Measurements from ENCODE around the gene GTF3C1. TPM values are rescaled to one million over a fixed set of nuclear protein-coding genes. Genes with fewer than 3 reads are reported as not detected.

The GTF3C1 gene
- total RNA-seq, 1 donor from 2014 or later: 62.2 TPM

DNA sequence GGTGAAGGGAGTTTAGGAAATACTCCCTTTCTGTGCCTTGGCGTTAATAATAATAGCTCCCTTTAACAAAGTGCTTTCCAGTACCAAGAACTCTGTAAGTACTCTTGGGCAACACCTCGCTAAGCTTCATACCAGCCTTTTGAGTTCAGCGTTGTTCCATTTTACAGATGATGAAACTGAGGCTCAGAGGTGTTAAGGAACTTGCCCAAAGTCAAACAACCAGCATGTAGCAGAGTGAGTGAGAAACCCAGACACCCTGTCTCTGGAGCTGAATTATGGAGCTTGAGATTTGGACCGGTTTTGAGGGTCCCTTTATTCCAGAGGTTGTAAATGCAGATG is 838 bp upstream of the GTF3C1 start:
- peak overlapping the region; percentile 91 for H3K27ac Mint-ChIP-seq
- H3K36me3 Mint-ChIP-seq (ENCODE audit: low read depth): peaks cover 11% of the 10 kb centered on the region
- DNase-seq (ENCODE audit: low spot score): no peak
- intact Hi-C loops (cut with micrococcal nuclease): loop anchor here (5.0 kb wide), 1 partner anchor 348 kb away; the partner anchor contains the start of gene KDM8
- peak overlapping the region; percentile 97 for H3K4me3 Mint-ChIP-seq (ENCODE audit: low read depth)
- no peaks in the 10 kb centered on the region for H3K9me3 Mint-ChIP-seq
- peaks cover 27% of the 10 kb centered on the region for H3K4me1 Mint-ChIP-seq (ENCODE audit: low read depth)
- no peaks in the 10 kb centered on the region for H3K27me3 Mint-ChIP-seq (ENCODE audit: low read depth)

DNA sequence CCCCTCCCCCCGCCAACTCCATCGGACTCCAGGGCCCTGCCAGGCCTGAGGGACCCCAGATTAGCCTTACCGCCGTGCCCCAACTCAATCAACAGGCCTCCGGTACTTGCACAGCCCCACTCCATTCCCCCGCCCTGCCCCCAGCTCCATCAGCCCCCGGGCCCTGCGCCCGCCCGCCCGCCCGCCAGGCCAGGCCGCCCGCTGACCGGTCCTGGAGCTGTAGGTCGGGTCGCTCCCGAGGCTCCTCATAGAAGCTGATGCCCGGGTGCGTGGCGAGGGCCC is 308 bp downstream of the GTF3C1 start:
- no peaks in the 10 kb centered on the region for H3K9me3 Mint-ChIP-seq
- H3K4me1 Mint-ChIP-seq (ENCODE audit: low read depth): peaks cover 27% of the 10 kb centered on the region
- DNase-seq (ENCODE audit: low spot score): no peak
- H3K4me3 Mint-ChIP-seq (ENCODE audit: low read depth): peak overlapping the region; percentile 97
- H3K27me3 Mint-ChIP-seq (ENCODE audit: low read depth): no peaks in the 10 kb centered on the region
- peak overlapping the region; percentile 91 for H3K27ac Mint-ChIP-seq
- intact Hi-C loops (cut with micrococcal nuclease): no loop called here
- peaks cover 19% of the 10 kb centered on the region for H3K36me3 Mint-ChIP-seq (ENCODE audit: low read depth)

DNA sequence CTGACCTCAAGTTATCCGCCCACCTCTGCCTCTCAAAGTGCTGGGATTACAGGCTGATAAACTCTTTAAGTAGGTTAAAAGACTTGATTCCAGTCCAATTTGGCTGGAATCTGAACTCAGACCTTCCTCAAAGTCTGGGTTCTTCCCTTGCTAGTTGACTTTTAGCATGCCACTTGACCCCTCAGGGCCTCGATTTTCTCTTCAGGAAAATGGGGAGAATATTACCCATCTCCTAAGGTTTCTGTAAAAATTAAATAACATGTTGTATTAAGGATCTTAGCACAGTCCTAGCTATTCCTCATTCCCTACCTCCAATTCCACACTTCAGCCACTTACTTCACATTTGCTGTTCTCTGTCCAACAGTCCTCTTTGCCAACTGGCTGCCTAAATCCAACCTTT is 1.9 kb downstream of the GTF3C1 start:
- no peaks in the 10 kb centered on the region for H3K9me3 Mint-ChIP-seq
- peaks cover 31% of the 10 kb centered on the region for H3K36me3 Mint-ChIP-seq (ENCODE audit: low read depth)
- no peak for DNase-seq (ENCODE audit: low spot score)
- intact Hi-C loops (cut with micrococcal nuclease): no loop called here
- no peaks in the 10 kb centered on the region for H3K27me3 Mint-ChIP-seq (ENCODE audit: low read depth)
- no peak overlapping the region for H3K4me3 Mint-ChIP-seq (ENCODE audit: low read depth)
- H3K27ac Mint-ChIP-seq: no peak overlapping the region
- H3K4me1 Mint-ChIP-seq (ENCODE audit: low read depth): peaks cover 27% of the 10 kb centered on the region

DNA sequence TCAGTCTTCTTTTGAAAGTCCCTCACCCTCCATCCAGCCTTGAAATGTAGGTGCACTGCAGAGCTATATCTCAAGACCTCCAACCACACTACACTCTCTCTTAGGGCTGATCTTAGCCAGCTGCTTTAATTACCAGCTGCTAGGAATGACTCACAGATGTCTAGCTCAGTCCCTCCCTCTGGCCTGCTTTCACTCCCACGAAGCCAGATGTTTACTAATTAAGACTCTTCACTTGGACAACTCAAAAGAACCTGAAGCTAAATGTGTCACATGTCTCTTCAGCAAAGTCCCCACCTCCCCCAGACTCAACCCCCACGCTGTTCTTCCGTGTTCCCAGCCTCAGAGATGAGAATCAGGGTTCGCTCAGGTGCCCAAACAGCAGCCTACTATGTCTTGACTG is 2.6 kb downstream of the GTF3C1 start:
- H3K36me3 Mint-ChIP-seq (ENCODE audit: low read depth): peaks cover 35% of the 10 kb centered on the region
- no peaks in the 10 kb centered on the region for H3K27me3 Mint-ChIP-seq (ENCODE audit: low read depth)
- H3K9me3 Mint-ChIP-seq: no peaks in the 10 kb centered on the region
- no peak for DNase-seq (ENCODE audit: low spot score)
- intact Hi-C loops (cut with micrococcal nuclease): no loop called here
- no peak overlapping the region for H3K4me3 Mint-ChIP-seq (ENCODE audit: low read depth)
- H3K4me1 Mint-ChIP-seq (ENCODE audit: low read depth): peaks cover 27% of the 10 kb centered on the region
- H3K27ac Mint-ChIP-seq: peak overlapping the region; percentile 5

DNA sequence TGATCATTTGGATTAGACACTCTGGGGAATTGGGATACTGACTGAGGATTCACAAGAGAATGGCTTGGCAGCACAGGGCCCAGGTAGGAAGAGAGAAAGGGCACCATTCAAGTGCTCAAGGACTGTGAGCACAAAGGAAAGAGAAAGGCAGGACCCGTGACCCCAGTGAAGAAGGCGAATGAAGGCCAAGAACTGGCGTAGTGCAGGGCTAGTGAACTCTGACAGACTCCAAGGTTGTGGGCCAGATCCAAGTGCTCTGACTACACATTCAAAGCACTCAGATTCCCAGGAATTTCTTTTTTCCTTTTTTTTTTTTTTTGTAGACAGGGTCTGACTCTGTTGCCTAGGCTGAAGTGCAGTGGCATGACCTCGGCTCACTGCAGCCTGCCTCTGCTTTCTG is 5.0 kb downstream of the GTF3C1 start:
- peaks cover 4% of the 10 kb centered on the region for H3K9me3 Mint-ChIP-seq
- H3K4me1 Mint-ChIP-seq (ENCODE audit: low read depth): peaks cover 20% of the 10 kb centered on the region

DNA sequence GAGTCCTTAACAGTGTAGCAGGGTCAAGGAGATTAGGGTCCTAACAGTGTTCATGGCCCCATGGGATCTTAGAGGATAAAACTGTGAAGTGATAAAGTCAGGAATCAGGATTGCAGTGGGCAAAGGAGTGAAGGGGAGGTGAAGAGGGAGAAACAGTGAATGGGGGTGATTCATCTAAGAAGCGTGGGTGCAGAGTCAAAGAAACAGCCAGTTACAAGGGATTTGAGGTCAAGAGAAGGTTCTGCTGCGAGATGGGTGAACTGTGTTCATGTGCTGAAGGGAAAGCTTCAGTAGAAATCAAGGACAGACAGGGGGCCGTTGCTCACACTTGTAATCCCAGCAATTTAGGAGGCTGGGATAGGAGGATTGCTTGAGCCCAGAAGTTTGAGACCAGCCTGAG is 5.9 kb downstream of the GTF3C1 start:
- intact Hi-C loops (cut with micrococcal nuclease): no loop called here
- Mint-ChIP-seq H3K27me3 (ENCODE audit: low read depth) (no peaks in the 10 kb centered on the region), H3K4me1 (ENCODE audit: low read depth) (peaks cover 24% of the 10 kb centered on the region), H3K27ac (no peak overlapping the region), H3K9me3 (peaks cover 4% of the 10 kb centered on the region), H3K36me3 (ENCODE audit: low read depth) (peaks cover 63% of the 10 kb centered on the region), H3K4me3 (ENCODE audit: low read depth) (no peak overlapping the region)
- no peak for DNase-seq (ENCODE audit: low spot score)

More for the DNA sequence above, 5.0 kb downstream of the GTF3C1 start:
- intact Hi-C loops (cut with micrococcal nuclease): no loop called here
- Mint-ChIP-seq H3K27me3 (ENCODE audit: low read depth) (no peaks in the 10 kb centered on the region), H3K4me3 (ENCODE audit: low read depth) (no peak overlapping the region), H3K27ac (no peak overlapping the region), H3K36me3 (ENCODE audit: low read depth) (peaks cover 58% of the 10 kb centered on the region)
- no peak for DNase-seq (ENCODE audit: low spot score)

DNA sequence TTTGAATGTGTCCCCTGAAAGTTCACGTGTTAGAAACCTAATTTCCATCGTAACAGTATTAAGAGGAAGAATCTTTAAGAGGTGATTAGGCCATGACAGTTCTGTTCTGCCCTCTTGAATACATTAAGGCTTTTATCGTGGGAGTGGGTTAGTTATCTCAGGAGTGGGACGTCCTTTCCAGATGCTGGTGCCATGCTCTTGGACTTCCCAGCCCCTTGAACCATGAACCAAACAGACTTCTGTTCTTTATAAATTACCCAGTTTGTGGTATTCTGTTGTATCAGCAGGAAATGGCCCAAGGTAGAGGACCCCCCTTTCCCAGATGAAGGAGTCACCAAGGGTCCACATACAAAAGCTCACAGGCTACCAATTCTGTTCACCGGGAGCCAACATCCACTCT is 10.1 kb downstream of the GTF3C1 start:
- H3K36me3 Mint-ChIP-seq (ENCODE audit: low read depth): peaks cover 83% of the 10 kb centered on the region
- no peak overlapping the region for H3K4me3 Mint-ChIP-seq (ENCODE audit: low read depth)
- peaks cover 11% of the 10 kb centered on the region for H3K4me1 Mint-ChIP-seq (ENCODE audit: low read depth)
- no peaks in the 10 kb centered on the region for H3K27me3 Mint-ChIP-seq (ENCODE audit: low read depth)
- intact Hi-C loops (cut with micrococcal nuclease): no loop called here
- no peak overlapping the region for H3K27ac Mint-ChIP-seq
- peaks cover 4% of the 10 kb centered on the region for H3K9me3 Mint-ChIP-seq
- no peak for DNase-seq (ENCODE audit: low spot score)

DNA sequence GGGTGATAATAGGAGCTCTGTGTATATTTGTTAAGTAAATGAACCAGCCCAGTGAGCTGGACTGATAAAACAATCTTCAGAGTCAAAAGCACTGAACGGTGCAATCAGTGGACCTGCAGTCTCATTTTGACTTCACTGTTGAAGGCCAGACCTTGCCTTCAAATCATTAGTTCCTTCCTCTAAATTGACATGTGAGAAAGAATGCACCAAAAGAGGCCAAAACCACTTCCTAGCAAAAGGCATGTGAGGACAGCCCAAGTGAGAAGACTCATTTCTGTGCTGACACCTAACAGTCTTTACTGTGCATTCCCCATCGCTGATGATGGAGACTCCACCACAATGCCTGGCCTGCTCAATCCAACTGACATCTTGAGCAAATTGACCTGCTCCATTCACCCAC is 10.6 kb downstream of the GTF3C1 start:
- DNase-seq (ENCODE audit: low spot score): no peak
- peaks cover 11% of the 10 kb centered on the region for H3K4me1 Mint-ChIP-seq (ENCODE audit: low read depth)
- intact Hi-C loops (cut with micrococcal nuclease): no loop called here
- no peaks in the 10 kb centered on the region for H3K27me3 Mint-ChIP-seq (ENCODE audit: low read depth)
- no peak overlapping the region for H3K4me3 Mint-ChIP-seq (ENCODE audit: low read depth)
- peaks cover 4% of the 10 kb centered on the region for H3K9me3 Mint-ChIP-seq
- H3K36me3 Mint-ChIP-seq (ENCODE audit: low read depth): peaks cover 81% of the 10 kb centered on the region
- no peak overlapping the region for H3K27ac Mint-ChIP-seq

DNA sequence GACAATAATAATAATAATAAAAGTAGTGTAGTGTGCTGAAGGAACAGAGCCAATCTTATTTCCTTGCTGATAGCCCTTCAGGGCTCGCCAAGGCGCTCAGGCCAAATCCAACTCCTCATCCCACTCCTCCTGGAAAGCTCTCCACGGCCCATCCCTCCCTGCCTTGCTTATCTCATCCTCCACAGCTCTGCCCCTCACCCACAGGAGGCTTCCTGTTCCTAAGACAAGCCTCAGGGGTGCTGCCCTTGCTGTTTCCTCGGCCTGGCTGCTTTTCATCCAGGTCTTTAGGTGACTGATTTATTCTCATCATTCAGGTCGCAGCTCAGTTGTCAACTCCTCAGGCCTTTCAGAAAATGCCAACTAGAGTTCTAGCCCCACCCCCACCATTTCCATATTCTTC is 11.2 kb downstream of the GTF3C1 start:
- DNase-seq (ENCODE audit: low spot score): no peak
- intact Hi-C loops (cut with micrococcal nuclease): no loop called here
- H3K9me3 Mint-ChIP-seq: peaks cover 4% of the 10 kb centered on the region
- H3K4me3 Mint-ChIP-seq (ENCODE audit: low read depth): no peak overlapping the region
- H3K27ac Mint-ChIP-seq: no peak overlapping the region
- H3K36me3 Mint-ChIP-seq (ENCODE audit: low read depth): peaks cover 79% of the 10 kb centered on the region
- no peaks in the 10 kb centered on the region for H3K27me3 Mint-ChIP-seq (ENCODE audit: low read depth)
- peaks cover 11% of the 10 kb centered on the region for H3K4me1 Mint-ChIP-seq (ENCODE audit: low read depth)

DNA sequence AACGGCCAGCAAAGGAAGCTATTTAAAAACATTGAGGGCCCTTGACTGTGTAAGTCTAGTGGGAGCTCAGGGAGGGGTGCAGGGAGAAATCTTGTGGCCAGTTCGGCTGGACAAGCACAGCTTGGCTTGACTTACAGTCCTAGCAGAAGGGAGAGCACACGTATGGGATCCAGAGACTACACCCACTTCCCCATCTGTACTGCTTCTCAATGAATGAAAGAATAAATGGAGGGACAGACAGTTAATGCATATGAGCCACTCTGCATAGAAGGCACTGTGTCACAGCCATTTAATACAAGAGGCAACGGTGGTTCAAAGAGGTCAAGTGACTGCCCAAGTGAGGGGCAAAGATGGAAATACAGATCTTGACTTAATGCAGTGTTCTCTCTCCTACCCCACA is 15.5 kb downstream of the GTF3C1 start:
- Mint-ChIP-seq H3K27ac (no peak overlapping the region), H3K36me3 (ENCODE audit: low read depth) (peaks cover 77% of the 10 kb centered on the region), H3K9me3 (no peaks in the 10 kb centered on the region), H3K27me3 (ENCODE audit: low read depth) (no peaks in the 10 kb centered on the region), H3K4me1 (ENCODE audit: low read depth) (peaks cover 10% of the 10 kb centered on the region), H3K4me3 (ENCODE audit: low read depth) (no peak overlapping the region)
- DNase-seq (ENCODE audit: low spot score): no peak
- intact Hi-C loops (cut with micrococcal nuclease): no loop called here

DNA sequence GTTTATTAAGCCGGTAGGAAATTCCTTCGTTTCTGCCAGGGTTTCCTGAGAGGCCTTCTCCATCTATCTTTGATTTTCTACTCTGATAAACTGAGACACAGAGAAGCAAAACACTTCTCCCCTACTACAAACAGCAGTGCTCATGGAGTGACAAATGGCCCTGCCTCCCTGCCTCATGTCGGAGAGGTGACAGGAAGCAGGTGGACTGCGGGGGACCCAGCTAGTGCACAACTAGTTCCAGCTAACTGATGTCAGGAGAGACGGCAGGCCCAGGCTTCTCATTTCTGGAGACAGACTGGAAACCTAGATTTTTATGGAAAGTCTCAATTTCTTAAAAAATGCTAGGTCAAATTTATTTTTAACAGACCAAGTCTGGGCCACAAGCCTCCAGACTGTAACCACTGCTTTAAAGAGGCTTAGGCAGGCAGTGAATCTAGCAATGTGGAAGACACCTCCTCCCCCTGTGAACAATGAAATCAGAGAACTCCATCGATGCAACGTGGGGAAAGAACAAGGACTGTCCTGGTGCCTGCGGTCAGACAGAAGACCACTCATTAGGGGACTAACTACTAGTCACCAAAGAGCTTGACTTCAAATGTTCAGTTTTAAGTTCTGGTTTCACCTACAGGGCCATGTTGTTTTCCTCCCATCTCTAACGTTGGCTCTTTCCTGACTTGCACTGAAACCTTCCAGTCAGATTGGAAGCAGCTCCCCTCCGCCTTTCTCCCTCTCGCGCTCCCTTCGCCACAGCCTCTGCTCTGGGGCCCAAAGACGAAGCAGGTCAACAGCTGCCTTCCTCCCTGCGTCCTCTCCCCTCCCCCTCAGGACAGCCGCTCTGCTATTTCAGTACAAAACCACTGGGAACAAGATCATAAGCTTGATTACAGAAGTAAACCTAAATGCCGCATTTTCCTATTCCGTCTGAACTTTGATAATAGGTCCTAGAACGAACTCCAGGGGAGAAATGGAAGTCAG is 17.6 kb downstream of the GTF3C1 start:
- H3K36me3 Mint-ChIP-seq (ENCODE audit: low read depth): peaks cover 71% of the 10 kb centered on the region
- H3K4me3 Mint-ChIP-seq (ENCODE audit: low read depth): no peak overlapping the region
- no peaks in the 10 kb centered on the region for H3K9me3 Mint-ChIP-seq
- intact Hi-C loops (cut with micrococcal nuclease): no loop called here
- no peak for DNase-seq (ENCODE audit: low spot score)
- peaks cover 6% of the 10 kb centered on the region for H3K4me1 Mint-ChIP-seq (ENCODE audit: low read depth)
- H3K27me3 Mint-ChIP-seq (ENCODE audit: low read depth): no peaks in the 10 kb centered on the region
- peak overlapping the region; percentile 33 for H3K27ac Mint-ChIP-seq

DNA sequence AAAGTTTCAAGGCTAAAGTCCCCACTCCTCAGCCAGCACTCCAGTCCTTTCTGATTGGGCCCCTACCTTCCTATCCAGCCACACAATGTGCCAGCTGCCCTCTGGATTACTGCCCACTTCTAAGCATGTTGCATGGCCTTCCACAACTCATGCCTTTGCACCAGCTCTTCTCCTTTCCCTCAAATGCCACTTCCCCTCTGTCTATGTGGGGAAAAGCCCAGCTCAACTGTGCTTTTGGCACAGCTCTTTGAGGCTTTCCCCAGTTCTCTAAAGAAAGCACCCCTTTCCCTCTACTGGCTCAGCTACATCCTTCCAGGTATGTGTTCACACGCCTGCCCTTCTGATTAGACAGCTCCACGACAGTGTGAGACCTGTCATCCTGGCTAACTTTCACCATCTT is 18.5 kb downstream of the GTF3C1 start:
- Mint-ChIP-seq H3K36me3 (ENCODE audit: low read depth) (peaks cover 70% of the 10 kb centered on the region), H3K4me3 (ENCODE audit: low read depth) (no peak overlapping the region), H3K27me3 (ENCODE audit: low read depth) (no peaks in the 10 kb centered on the region), H3K27ac (no peak overlapping the region), H3K4me1 (ENCODE audit: low read depth) (peaks cover 6% of the 10 kb centered on the region), H3K9me3 (no peaks in the 10 kb centered on the region)
- no peak for DNase-seq (ENCODE audit: low spot score)
- intact Hi-C loops (cut with micrococcal nuclease): no loop called here

DNA sequence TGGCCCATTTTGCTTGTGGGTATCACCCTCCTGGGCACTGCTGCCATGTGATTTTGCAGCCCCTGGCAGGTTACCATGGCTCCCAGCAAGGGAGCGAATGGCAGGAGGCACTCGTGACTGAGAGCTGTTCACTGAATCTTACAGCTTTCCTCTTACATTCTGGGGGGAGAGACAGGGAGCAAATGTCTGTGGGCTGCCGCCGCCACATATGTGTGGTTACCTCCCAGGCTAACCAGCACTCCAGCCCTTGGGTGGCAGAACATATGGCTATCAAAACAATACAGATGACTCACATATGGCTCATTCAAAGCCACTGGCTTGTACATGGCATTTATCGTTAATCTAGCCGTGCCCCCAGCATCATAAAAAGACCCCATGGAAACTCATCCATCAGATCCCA is 19.8 kb downstream of the GTF3C1 start:
- no peak for DNase-seq (ENCODE audit: low spot score)
- no peaks in the 10 kb centered on the region for H3K9me3 Mint-ChIP-seq
- no peak overlapping the region for H3K4me3 Mint-ChIP-seq (ENCODE audit: low read depth)
- H3K27me3 Mint-ChIP-seq (ENCODE audit: low read depth): no peaks in the 10 kb centered on the region
- intact Hi-C loops (cut with micrococcal nuclease): no loop called here
- peaks cover 65% of the 10 kb centered on the region for H3K36me3 Mint-ChIP-seq (ENCODE audit: low read depth)
- H3K27ac Mint-ChIP-seq: no peak overlapping the region
- peaks cover 6% of the 10 kb centered on the region for H3K4me1 Mint-ChIP-seq (ENCODE audit: low read depth)

All from activated T-helper 2 cell treated with anti-CD3 and anti-CD28 coated beads, Interferon-gamma antibody, Interleukin-2, Interleukin-4, amounts not matched to agents 10 μg/mL and 5 μg/mL and 100 μg/mL, durations not matched to agents 14 hours and 24 hours and 36 hours (primary cell).